Memory B cell (primary cell): ENCODE data around the gene UTRN.

ENCODE experiments used
- ATAC-seq: fragments of 150-1000 bp; cut with Tn5 transposase; 2 replicates; pipeline ENCODE4 v1.10.0; 2021; ENCODE audit warnings: low read depth, mild to moderate bottlenecking, moderate library complexity
- DNase-seq, 2 donors: peaks; one replicate each; pipeline ENCODE4 v3.0.0; 2022; ENCODE audit warnings: low spot score in 2 of 2
- H3K27ac Mint-ChIP-seq: one replicate; pipeline ENCODE4 v1.8.0; 2022; ENCODE audit warnings: mild to moderate bottlenecking, moderate library complexity, mixed read lengths
- H3K27me3 Mint-ChIP-seq: one replicate; pipeline ENCODE4 v1.8.0; 2022; ENCODE audit warnings: mixed read lengths
- H3K36me3 Mint-ChIP-seq: one replicate; pipeline ENCODE4 v1.8.0; 2022; ENCODE audit warnings: mild to moderate bottlenecking, mixed read lengths
- H3K4me1 Mint-ChIP-seq: one replicate; pipeline ENCODE4 v1.8.0; 2022; ENCODE audit warnings: mixed read lengths
- H3K4me3 Mint-ChIP-seq: one replicate; pipeline ENCODE4 v1.8.0; 2022; ENCODE audit warnings: mild to moderate bottlenecking, moderate library complexity, mixed read lengths
- H3K9me3 Mint-ChIP-seq: one replicate; pipeline ENCODE4 v1.8.0; 2022; ENCODE audit warnings: mixed read lengths

The UTRN gene

DNA sequence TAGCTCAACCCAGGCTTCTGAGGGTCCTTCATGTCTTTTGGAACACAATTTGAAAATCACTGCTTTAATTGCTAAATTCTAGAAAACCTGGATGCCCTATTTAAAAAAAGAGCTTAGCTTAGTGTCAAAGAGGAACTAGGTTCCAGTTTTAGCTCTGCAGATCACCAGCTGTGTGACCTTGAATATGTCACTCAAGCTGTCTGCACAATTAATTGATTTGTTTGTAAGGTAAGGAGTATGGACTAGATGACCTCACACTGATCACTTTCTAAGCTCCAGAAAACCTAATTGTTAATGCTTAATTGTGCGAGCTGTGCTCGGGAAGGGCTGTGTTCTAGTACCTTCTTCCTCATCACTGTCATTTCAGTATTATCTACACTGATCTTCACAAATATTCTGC, 26.2 kb downstream of the UTRN start:
- Mint-ChIP-seq H3K36me3 (no peaks in the 10 kb centered on the region), H3K4me3 (peak overlapping the region; percentile 68), H3K27me3 (peaks cover 12% of the 10 kb centered on the region), H3K9me3 (no peaks in the 10 kb centered on the region), H3K27ac (no peak overlapping the region), H3K4me1 (peaks cover 11% of the 10 kb centered on the region)
- peak; percentile 55 for ATAC-seq
- no peak for DNase-seq

DNA sequence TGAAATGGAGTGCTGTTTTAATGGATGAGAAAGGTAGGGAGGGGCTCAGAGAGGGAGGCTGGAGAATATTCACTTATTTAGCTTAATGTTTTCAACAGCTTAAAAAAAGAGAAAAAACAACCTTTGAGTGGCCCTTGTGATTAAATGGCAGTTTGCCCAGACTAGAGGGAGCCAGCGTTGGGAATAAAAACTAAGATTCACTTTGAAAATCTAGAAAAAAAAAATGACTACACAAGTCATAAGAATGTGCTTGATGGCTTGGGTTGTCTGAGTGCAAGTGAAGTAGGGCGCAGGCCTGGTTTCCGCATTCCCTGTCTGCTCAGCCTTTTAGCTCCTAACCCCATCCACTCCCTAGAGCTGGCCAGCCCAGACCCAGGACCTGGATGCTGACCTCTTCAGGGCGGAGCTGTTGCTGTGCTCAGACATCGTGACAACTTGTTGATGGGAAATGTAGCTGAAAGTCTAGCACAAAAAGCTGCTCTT, 28.9 kb downstream of the UTRN start:
- peaks cover 7% of the 10 kb centered on the region for H3K27me3 Mint-ChIP-seq
- no peaks in the 10 kb centered on the region for H3K36me3 Mint-ChIP-seq
- no peaks in the 10 kb centered on the region for H3K9me3 Mint-ChIP-seq
- peaks cover 10% of the 10 kb centered on the region for H3K4me1 Mint-ChIP-seq
- H3K4me3 Mint-ChIP-seq = no peak overlapping the region
- ATAC-seq = no peak
- no peak for DNase-seq
- H3K27ac Mint-ChIP-seq = no peak overlapping the region

DNA sequence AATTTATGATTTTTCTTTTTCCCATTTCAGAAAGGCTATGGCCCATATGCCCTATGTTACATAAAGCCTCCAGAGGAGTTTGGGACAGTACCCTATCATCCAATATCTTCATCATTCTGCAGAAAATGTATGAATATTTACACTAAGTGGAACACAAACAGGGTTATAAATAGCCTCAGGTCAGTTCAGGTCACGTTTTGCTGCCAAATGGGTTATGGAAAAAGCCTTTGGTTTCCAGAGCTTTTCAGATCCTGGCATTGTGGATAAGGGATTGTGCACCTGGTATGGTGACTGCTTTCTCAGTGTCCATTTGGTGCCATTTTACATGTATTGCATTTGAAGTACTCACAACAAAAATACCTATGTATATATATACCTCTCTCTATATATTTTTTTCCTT, 29.4 kb downstream of the UTRN start:
- no peak overlapping the region for H3K4me3 Mint-ChIP-seq
- peaks cover 10% of the 10 kb centered on the region for H3K4me1 Mint-ChIP-seq
- DNase-seq (no peak), ATAC-seq (no peak)
- peaks cover 4% of the 10 kb centered on the region for H3K27me3 Mint-ChIP-seq
- H3K27ac Mint-ChIP-seq = no peak overlapping the region
- no peaks in the 10 kb centered on the region for H3K36me3 Mint-ChIP-seq
- H3K9me3 Mint-ChIP-seq = no peaks in the 10 kb centered on the region

DNA sequence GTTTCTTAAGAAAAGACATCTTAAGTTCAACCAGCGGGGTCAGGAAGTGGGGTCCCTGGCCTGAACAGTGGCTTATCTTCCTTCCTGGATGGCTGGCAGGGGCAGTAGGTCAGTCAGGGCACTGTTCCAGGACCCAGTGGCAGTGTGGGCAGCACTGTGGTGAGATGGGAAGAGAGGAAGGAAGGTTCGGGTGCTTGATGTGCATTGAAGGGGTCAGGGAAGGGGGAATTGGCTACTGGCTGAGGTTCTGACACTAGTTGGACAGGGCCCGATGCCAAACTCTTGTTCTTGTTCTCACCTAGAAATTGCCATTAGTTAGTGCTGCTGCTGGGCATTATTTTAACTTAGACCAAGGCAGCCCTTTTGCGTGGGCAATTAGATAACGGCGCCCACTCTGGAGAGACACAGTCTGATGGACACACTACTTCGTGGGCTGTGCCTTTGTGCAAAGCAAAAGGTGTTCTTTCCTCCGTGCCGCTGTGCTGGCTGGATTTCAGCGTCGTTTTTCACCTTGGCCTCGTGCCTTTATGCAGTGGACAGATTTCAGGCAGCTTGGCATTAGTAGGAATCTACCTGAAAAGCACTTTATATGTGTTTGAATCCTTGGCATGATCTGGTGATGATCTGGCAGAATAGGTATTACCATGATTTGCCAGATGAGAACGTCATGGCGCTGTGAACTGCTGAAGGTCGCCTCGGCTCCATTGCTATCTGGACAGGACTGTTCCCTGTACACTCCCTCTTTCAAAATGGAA, 30.3 kb downstream of the UTRN start:
- H3K27me3 Mint-ChIP-seq = no peaks in the 10 kb centered on the region
- no peaks in the 10 kb centered on the region for H3K36me3 Mint-ChIP-seq
- DNase-seq (no peak), ATAC-seq (no peak)
- no peak overlapping the region for H3K4me3 Mint-ChIP-seq
- H3K27ac Mint-ChIP-seq = no peak overlapping the region
- H3K9me3 Mint-ChIP-seq = no peaks in the 10 kb centered on the region
- H3K4me1 Mint-ChIP-seq = peaks cover 10% of the 10 kb centered on the region

DNA sequence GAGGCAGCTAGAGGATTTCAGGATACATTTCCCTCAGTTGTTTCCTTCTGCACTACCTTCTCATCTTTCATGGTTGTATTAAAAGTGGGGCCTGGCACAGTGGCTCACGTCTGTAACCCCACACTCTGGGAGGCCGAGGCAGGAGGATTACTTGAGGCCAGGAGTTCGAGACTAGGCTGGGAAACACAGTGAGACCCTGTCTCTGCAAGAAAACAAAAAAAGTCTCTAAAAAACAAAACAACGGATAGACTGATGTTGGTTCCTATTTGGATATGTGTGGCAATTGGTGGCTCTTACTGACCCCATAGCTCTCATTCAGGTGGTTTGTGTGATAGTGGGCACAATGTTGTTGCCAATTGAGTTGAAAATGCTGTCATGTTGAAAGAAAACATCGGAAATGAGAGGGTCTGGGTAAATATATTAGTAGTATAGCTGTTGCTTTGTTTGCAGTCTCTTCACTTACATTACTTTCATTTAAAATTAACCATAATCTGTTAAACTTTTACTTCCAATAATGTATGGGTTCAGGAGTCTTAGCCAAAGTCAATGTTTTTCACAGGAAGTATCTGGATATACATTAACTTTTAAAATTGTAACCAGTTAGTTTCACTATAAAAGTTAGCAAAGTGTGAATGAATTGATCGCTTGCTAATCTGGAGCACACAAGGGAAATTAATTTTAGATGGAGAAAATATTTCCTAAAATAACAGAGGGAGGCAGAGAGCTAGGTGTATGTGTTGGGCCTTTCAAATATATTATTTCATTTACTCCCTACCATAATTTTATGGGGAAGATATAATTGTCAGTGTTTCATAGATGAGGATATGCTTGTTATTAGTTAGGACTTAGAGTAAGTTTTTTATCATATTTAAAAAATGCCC, 31.1 kb downstream of the UTRN start:
- Mint-ChIP-seq H3K4me1 (peaks cover 4% of the 10 kb centered on the region), H3K27me3 (no peaks in the 10 kb centered on the region), H3K36me3 (no peaks in the 10 kb centered on the region), H3K9me3 (no peaks in the 10 kb centered on the region), H3K27ac (no peak overlapping the region), H3K4me3 (no peak overlapping the region)
- ATAC-seq (no peak), DNase-seq (no peak)

DNA sequence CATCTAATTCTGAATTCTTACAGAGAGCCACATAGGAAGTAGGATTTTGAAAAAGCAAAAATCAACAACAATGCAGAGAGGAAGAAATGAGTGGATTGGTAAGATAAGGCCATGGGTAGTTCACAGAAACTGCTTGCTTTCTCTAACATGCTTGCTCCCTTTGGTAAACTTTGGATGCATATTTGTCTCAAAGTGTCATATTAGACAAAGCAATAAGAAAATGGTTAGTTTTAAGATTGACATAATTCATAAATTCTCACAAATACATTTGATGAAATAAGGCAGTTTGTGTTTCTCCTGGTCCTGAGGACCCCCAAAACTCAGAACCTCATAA, 31.7 kb downstream of the UTRN start:
- no peaks in the 10 kb centered on the region for H3K36me3 Mint-ChIP-seq
- ATAC-seq = no peak
- no peaks in the 10 kb centered on the region for H3K27me3 Mint-ChIP-seq
- H3K4me1 Mint-ChIP-seq = no peaks in the 10 kb centered on the region
- H3K27ac Mint-ChIP-seq = no peak overlapping the region
- H3K9me3 Mint-ChIP-seq = no peaks in the 10 kb centered on the region
- H3K4me3 Mint-ChIP-seq = no peak overlapping the region
- DNase-seq = no peak

DNA sequence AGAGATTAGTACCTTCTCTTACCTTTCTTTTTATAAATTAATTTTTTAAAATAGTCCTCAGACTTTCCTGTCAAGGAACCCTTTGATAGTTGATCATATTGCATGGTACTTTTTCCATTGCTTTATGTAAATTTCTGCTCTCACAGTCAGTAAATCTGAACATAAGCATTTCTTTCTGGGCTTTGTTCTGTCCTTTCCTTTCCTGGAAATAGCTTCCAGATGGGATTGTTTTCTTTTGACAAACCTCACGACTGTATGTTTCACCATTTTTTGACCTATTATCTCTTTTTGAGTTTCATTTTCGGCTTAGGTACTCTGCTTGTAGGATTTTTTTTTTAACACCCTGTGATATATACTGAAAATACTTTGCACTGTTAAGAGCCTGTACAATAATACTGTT, 32.6 kb downstream of the UTRN start:
- H3K4me3 Mint-ChIP-seq = no peak overlapping the region
- H3K36me3 Mint-ChIP-seq = no peaks in the 10 kb centered on the region
- H3K9me3 Mint-ChIP-seq = no peaks in the 10 kb centered on the region
- H3K27ac Mint-ChIP-seq = no peak overlapping the region
- H3K4me1 Mint-ChIP-seq = no peaks in the 10 kb centered on the region
- ATAC-seq (no peak), DNase-seq (no peak)
- no peaks in the 10 kb centered on the region for H3K27me3 Mint-ChIP-seq

DNA sequence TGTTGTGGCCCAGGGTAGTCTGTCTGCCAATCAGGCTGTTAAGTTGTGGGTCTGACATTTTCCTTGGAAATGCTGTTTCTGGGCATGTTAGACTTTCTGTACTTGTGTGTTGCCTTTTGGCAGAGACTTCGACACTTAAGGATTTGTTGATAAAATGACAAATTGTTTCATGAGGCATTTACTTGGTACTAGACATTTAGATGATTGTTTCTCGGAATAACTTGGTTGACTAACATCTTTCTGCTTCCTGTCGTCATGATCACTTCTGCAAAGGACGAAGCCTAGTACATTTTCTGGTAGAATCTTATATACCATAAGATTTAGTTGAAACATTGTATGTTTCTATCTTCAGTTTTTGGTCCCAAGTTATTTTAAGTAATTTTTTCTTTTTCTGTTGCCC, 34.1 kb downstream of the UTRN start:
- no peak for DNase-seq
- H3K4me3 Mint-ChIP-seq = no peak overlapping the region
- no peaks in the 10 kb centered on the region for H3K4me1 Mint-ChIP-seq
- no peak for ATAC-seq
- no peak overlapping the region for H3K27ac Mint-ChIP-seq
- no peaks in the 10 kb centered on the region for H3K36me3 Mint-ChIP-seq
- no peaks in the 10 kb centered on the region for H3K27me3 Mint-ChIP-seq
- no peaks in the 10 kb centered on the region for H3K9me3 Mint-ChIP-seq

DNA sequence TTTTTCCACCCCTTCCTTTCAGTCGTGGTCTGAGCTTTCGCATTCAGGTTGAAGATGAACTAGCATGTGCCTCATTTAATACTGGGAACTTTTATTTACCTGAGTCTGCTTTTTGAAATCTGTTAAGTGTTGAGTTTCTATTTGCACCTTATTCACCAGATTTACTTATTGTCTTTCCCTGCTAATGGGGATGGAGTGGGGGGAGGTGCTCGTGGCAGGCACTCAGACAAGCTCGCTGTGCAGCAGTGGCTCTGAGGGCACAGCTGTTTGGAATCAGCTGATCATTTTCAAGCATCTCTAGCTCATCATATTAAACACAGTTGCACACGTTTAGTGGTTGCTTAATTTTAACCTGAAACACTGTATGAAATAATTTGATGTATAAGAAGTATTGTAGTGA, 35.6 kb downstream of the UTRN start:
- ATAC-seq (no peak), DNase-seq (no peak)
- Mint-ChIP-seq H3K27me3 (no peaks in the 10 kb centered on the region), H3K4me3 (no peak overlapping the region), H3K27ac (no peak overlapping the region), H3K4me1 (peaks cover 2% of the 10 kb centered on the region), H3K36me3 (no peaks in the 10 kb centered on the region), H3K9me3 (no peaks in the 10 kb centered on the region)

DNA sequence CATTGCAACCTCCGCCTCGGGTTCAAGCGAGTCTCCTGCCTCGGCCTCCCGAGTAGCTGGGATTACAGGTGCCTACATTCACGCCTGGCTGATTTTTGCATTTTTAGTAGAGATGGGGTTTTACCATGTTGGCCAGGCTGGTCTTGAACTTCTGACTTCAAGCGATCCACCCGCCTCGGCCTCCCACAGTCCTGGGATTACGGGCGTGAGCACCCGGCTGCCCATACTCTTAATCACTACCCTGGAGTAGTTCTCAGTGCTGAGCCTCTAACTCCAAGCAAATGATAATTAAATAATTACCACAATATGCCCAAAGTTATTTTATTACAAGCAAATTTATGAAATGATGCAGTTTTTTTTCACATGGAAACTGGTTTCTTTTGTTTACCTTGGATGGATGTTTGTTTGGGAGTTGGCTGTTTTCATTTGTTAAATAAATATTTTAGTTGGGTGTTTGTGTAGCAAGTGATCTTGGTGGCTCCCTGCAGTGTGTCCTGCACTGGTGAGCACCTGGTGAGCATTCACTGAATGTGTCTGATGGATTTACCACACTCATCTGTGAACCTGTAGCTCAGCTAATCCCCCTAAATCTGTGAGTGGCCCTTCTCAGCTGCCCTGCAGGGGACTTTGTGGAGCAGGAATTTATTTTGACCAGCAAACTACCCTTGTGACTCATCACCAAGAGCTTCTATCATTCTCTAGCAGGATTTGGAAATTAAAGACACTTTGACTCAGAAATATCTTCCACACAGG, 36.9 kb downstream of the UTRN start:
- ATAC-seq (no peak), DNase-seq (no peak)
- Mint-ChIP-seq H3K27ac (no peak overlapping the region), H3K27me3 (no peaks in the 10 kb centered on the region), H3K36me3 (no peaks in the 10 kb centered on the region), H3K9me3 (no peaks in the 10 kb centered on the region), H3K4me3 (no peak overlapping the region), H3K4me1 (peaks cover 2% of the 10 kb centered on the region)

DNA sequence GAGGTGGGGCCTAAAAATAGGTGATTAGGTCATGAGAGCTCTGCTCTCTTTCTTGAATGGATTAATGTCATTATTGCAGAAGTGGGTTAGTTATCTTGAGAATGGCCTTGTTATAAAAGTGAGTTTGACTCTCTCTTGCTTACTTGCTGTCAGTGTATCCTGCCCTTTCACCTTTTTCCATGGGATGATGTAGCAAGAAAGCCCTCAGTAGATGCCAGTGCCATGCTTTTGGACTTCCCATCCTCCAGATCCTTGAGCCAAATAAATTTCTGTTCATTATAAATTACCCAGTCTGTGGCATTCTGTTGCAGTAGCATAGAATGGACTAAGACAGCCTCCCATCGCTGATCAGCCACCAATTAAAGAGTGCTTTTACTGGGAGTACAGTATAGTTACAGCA, 40.1 kb downstream of the UTRN start:
- no peaks in the 10 kb centered on the region for H3K36me3 Mint-ChIP-seq
- no peak overlapping the region for H3K4me3 Mint-ChIP-seq

DNA sequence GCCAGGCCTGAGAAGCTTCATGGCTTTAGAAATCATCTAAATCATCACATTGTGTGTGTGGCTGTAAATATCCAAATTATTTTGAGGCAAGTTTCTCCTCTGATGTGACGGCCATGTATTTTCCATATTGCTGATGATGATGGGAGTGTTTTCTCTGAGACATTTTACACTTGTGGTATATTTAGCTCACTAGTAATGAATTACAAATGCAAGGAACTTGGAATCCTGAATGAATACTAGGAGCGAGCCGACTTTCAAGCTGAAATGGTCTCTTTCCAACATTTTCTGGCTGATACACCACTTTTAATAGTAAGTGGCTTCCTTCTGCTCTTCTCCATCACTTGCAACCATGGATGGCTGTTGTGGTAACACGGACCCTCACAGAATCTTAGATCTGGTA, 41.3 kb downstream of the UTRN start:
- Mint-ChIP-seq H3K4me3 (no peak overlapping the region), H3K27me3 (no peaks in the 10 kb centered on the region), H3K36me3 (no peaks in the 10 kb centered on the region), H3K4me1 (peaks cover 18% of the 10 kb centered on the region), H3K9me3 (no peaks in the 10 kb centered on the region), H3K27ac (no peak overlapping the region)
- no peak for DNase-seq
- no peak for ATAC-seq

More for the DNA sequence above, 40.1 kb downstream of the UTRN start:
- H3K27ac Mint-ChIP-seq = no peak overlapping the region
- no peaks in the 10 kb centered on the region for H3K27me3 Mint-ChIP-seq
- ATAC-seq = no peak
- H3K9me3 Mint-ChIP-seq = no peaks in the 10 kb centered on the region
- H3K4me1 Mint-ChIP-seq = peaks cover 11% of the 10 kb centered on the region
- no peak for DNase-seq

DNA sequence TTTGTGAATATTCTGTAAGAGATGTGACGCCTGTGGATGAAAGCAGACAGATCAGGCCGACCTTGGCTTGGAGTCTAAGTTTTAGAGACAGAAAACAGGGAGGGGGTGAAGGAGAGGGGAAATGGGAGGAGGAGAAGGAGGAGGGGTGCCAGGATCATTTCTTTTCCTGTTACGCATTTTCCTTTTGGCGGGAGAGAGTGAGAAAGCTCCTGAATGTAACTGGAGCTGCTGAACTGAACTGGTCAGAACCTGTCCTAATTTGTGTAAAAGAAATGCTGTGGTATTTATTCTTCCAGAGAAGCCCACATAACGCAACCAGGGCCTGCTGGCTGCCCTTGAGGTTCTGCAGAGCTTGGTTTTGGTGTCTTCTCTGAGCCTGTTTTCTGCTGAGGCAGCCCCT, 41.9 kb downstream of the UTRN start:
- Mint-ChIP-seq H3K9me3 (no peaks in the 10 kb centered on the region), H3K27me3 (no peaks in the 10 kb centered on the region), H3K4me1 (peaks cover 24% of the 10 kb centered on the region), H3K27ac (no peak overlapping the region), H3K36me3 (no peaks in the 10 kb centered on the region), H3K4me3 (no peak overlapping the region)
- DNase-seq (no peak), ATAC-seq (no peak)
